GM21447 (cell line): ENCODE data around the gene FAM163A.
A peak's percentile ranks its signal among the peaks of the same experiment; 100 is the strongest.
"Not testable (repeated sequence)": the region's sequence is repeated elsewhere in the genome, so short reads cannot be mapped to it uniquely, and the experiment has no call there.

ENCODE experiments used
- ATAC-seq: cut with Tn5 transposase; IDR thresholded peaks from one replicate; pipeline ENCODE4 v1.9.1; 2021; ENCODE audit not compliant: unreplicated experiment

FAM163A gene

DNA sequence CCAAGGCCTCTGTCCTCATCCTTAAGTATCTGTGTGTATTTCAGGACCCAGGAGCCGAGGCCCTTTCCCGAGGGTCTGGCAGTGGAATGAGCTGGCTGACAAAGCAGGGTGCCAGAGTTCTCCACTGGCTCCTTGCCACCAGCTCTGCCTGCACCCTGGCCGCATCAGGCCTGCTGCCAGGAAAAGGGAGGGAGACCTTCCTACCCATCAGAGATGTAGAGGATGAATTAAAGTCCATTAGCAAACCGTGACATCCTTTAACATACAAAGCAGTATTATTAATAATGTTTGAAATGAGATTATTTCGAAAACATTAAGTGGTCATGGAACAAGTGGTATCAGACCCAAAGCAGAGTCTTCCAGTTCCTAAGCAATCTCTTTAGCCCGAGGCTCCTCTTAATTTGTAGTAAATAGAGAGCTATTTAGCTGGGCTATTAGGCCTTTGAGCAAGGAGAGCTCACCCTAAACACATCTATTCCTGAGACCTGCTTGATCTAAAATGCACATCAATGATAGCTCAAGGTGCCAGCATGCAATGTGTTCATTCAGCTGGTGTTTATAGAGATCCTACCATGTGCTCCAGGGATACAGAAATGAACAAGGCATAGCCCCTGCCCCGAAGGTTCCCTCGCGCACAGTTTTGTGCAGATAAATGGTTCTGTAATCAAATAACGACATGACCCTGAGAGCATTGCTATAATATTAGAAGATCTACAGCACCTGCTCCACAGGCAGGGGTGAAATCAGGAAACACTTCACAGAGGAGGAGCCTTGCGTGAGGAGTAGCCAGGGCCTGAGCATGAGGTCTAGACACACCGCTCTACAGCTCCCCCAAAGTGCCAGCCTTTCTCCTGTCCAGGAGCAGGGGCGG, 44.0 kb downstream of the FAM163A start:
- ATAC-seq = no peak

DNA sequence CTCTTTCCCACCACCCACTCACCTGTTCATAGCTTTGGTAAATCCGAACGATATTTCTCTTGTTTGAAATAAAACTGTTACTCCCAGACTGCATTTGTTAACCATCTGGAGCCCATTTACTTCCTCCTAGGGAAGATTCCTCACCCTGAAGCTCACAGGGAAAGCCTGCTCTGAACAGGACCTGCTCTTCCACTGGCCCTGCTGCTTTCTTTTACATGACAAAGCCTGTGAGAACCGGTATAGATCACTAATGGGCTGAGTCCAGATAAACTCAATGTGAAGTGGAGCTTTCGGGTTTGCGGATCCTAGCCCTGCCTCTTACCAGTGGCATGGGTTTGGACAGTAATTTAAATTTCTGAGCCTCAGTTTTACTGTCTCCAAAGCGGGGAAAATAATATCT, 45.2 kb downstream of the FAM163A start:
- no peak for ATAC-seq

GRCh38 chr1:179793281-179793680, 50.2 kb downstream of the FAM163A start:
- no peak for ATAC-seq

GRCh38 chr1:179794146-179794545, 51.1 kb downstream of the FAM163A start:
- no peak for ATAC-seq

DNA sequence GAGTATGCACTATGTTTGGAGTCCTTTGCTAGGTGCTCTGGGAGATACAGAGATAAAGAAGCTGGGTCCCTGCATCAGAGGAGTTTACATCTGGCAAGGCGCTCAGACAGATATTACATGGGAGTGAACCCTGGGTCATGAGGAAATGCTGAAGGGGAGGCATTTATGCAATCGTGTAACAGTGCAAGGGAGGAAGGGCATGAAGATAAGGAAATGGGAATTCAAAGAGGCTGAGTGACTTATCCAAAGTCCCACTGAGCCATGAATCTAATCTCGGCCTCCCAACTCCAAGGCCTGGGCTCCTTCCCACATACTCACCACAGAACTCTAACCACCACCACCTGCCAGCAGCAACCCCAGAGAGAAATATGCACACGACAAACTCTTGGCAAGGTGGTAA, 51.6 kb downstream of the FAM163A start:
- ATAC-seq = no peak

- no peak for ATAC-seq
These were observed 55.2 kb downstream of the FAM163A start for GRCh38 chr1:179798213-179798863.

GRCh38 chr1:179798864-179799516, 55.9 kb downstream of the FAM163A start:
- ATAC-seq = no peak

DNA sequence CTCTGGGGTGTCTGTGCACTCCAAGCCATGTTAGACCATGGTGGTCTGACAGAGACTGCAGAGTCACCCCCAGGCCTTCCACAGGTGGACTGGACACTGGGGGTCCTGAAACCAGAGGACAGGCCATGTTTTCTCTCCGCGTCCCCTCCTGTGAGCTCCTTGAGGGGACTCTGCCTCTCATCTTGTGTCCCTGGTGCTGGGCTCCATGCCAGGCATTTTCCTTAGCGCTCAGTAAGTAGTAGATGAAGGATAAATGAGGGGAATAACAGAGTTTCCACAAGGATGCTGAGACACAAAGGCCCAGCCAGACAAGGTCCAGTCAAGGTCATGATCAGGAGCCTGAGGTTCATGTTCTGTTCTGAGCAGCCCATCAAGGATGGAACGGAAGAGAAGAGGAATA, 57.4 kb downstream of the FAM163A start:
- ATAC-seq = no peak

DNA sequence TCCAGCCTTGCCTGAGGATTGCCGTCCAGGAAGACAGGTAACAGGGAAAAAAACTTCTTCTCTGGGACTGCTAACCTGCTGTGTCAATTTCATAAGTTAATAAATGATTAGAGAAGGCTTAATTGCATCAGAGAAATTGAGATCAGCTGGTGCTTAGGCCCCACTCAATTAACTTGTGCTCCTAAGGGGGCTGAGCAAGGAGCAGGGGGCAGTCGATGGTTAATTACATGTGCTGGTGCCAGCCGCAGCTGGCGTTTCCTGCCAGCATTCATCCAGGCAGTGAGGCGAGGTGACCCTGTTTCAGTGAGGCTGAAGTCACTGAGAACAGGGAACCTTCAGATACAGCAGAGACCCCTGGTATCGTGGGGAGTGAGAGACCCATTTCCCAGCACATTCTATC, 60.0 kb downstream of the FAM163A start:
- no peak for ATAC-seq

- ATAC-seq = no peak
These were observed 60.8 kb downstream of the FAM163A start for GRCh38 chr1:179803918-179804317.

DNA sequence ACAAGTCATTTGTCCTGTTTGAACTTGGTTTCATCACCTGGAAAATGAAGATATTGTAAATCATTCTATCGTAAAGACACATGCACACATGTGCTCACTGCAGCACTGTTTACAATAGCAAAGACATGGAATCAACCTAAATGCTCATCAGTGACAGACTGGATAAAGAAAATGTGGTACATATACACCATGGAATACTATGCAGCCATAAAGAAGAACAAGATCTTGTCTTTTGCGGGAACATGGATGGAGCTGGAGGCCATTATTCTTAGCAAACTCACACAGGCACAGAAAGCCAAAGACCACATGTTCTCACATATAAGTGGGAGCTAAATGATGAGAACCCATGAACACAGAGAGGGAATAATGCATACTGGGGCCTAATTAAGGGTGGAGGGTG, 61.3 kb downstream of the FAM163A start:
- ATAC-seq = not testable (repeated sequence)

GRCh38 chr1:179805291-179806195, 62.5 kb downstream of the FAM163A start:
- ATAC-seq = no peak

DNA sequence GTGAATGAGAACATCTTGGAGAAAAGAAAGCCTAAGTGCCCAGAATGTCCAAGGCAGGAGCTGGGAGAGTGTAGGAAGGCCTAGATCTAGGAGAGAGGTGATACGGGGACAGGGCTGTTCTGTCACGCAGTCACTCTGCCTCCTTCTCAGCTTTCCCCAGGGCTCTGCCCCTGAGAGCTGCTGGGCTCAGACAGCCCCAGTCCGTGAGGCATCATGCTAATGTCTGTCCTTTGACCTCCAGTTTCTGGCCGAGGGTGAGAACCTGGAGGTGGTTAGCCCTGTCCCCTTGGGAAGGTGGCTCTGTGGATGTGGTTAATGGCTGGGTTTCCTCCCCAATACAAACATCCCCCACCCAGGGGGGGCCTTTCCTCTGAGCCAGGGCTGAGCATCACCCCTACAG, 63.2 kb downstream of the FAM163A start:
- no peak for ATAC-seq

GRCh38 chr1:179807291-179807690, 64.2 kb downstream of the FAM163A start:
- ATAC-seq = no peak

DNA sequence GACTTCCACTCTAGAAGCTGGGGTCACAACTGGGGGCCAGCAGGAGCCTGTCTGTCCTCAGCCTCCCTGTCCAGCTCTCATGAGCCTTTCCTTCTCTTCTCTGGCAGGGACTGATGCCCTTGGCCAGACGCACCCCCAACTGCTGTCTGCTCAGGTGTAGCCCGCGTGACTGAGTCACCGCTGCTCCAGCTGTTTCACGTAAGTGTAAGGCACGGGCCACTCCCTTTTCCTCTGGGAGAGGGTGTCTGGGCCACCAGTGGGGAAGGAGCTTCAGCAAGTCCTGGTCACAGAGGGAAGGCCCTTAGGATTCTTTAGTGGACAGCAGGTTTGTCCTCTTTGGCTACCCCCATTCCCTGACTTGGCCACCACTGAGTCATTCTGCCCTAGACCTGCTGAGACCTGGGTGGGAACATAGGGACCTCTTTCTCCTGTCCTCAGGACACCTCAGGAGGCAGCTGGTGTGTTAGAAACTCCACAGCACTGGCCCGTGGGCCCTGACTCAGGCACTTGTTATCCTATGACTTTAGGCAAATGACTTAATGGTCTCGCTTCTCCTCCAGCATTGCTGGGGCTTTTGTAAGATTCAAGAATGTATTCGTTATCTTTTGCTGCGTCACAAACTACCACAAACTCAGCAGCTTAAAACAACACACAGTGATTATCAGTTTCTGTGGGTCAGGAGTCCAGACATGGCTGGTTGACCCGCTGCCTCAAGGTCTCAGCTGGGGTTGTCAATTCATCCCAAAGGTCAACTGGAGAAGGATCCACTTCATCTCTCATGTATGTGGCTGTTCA, 64.8 kb downstream of the FAM163A start:
- no peak for ATAC-seq

DNA sequence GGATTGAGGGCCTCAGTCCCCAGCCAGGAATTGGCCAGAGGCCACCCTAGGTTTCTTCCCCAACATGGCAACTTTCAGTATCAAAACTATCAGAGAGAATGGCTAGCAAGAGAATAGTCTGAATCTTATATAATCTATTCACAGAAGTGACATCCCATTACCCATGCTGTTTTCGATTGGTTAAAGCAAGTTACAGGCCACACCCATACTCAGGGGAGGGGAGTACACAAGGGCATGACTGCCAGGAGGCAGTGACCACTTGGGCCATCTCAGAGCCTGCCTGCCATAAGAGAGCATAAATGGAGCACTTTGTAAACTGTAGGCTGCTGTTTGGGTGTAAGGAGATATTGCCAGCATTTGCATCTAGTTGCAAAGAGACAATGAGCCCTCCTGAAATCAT, 65.4 kb downstream of the FAM163A start:
- ATAC-seq = no peak

DNA sequence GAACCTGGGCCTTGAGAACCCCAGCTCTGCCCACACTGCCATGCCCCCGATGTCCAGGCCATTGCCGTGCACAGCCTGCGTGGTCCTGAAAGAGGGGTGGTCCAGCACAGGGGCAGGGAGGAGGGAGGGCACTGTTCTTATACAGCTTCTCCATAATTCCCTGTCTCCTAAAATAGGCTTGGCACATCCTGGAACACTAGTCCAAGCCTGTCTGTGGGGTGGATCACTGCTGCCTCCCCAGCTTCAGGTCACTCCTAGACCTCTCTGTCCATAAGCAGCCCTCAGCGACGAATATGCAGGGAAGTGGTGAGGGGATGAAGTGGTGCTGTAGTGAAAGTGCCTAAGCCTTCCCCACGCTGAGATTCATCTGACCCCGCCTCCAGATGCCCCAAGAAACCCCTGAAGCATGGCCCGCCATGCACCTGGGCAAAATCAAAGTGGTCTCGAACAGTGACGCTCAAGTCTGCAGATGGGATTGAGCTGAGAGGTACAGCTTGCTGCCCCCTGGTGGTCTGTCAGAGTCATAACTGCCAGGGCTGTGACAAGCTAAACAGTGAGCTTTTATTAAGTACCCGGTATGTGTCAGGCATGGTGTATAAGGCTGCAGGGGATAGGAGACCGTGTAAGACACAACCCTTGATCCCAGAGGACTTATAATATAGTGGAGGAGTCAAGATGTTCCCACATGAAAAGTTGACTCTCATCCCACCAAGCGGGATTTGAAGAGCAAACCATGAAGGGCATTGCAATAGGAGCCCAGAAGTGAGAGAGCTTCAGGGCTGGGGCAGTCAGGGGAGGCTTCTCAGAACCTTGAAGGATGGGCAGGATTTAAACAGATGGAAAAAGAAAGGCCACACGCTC, 66.6 kb downstream of the FAM163A start:
- ATAC-seq = peak; percentile 59

- ATAC-seq = no peak
These were observed 67.2 kb downstream of the FAM163A start for GRCh38 chr1:179810367-179810715.
